Measurements from ENCODE around the gene CFAP90.

Gene CFAP90, protein sequence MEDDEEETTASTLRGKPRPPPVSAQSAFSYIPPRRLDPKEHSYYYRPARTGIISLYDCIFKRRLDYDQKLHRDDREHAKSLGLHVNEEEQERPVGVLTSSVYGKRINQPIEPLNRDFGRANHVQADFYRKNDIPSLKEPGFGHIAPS

DNA sequence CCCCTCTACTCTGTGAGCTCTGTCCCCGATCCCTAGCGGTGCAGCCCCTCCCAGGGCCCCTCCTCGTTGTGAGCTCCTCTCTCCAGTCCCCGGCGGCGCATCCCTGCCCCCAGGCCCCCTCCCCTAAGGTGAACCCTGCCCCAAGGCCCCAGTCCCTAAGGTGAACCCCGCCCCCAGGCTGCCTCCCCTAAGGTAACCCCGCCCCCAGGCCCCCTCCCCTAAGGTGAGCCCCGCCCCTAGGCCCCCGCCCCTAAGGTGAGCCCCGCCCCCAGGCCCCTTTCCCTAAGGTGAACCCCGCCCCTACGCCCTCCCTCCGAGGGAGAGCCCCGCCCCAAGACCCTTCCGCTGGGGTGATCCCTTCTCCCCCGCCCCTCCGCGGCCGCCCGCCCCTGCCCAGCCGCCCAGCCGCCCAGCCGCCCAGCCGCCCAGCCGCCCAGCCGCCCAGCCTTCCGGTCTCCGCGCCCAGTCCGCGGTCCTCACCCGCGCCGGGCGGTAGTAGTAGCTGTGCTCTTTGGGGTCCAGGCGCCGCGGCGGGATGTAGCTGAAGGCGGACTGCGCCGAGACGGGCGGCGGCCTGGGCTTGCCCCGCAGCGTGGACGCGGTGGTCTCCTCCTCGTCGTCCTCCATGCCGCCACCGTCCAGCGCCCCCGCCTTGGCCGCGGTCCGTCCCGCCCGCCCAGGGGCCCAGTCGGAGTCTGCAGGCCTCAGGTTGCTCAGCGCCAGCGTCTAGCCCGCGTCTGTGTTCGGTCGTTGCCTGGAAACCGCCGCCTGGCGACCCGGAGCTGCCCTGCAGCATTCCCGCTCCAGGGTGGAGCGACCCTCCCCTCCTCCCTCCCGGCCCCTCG is at the start of gene CFAP90:
Gene CFAP90, minus strand, starts transcription at position 739 of the 845 bp plus-strand sequence. Its CDS starts 112 bp downstream, at position 627.
- DNase-seq, result no peak

DNA sequence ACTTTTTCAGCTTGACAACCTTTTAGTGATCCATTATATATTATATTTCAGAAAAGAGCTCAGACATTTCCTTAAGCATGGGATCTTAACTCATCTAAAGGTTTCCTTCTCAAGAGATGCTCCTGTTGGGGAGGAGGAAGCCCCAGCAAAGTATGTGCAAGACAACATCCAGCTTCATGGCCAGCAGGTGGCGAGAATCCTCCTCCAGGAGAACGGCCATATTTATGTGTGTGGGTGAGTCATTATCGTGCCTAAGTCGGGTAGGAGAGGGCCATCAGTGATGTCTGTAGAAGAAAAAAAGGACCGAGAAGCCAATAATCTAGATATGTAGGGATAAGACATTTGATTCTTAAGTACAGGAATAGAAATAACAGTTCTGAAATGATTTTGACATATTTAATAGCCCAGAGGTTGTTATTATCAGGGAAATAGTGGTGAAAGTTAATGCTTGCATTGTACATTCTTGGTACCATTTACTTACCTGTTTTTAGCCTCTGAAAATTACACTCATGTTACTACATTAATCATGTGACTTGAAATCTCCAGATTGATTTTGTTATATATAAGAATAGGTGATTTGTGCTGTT is 46.2 kb upstream of the CFAP90 start:
- peak; percentile 63 for DNase-seq

DNA sequence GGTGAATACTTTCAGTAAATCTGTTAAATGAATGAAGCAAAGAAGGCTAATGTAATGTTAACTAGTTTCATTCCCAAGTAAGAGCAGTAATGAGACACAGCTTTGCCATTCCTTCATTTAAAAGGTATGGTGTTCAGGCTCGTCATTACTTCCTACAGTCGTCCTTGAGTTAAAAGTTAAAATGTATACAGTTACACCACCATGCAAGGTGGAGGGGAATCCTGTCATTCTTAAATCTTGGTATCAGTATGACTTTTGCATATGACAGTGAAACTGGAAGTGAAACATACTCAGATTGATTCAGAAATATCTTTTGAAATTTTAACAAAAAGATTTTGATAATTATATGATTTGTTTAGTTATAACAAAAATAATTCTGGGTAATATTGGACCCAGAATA is 43.9 kb upstream of the CFAP90 start:
- peak; percentile 51 for DNase-seq

DNA sequence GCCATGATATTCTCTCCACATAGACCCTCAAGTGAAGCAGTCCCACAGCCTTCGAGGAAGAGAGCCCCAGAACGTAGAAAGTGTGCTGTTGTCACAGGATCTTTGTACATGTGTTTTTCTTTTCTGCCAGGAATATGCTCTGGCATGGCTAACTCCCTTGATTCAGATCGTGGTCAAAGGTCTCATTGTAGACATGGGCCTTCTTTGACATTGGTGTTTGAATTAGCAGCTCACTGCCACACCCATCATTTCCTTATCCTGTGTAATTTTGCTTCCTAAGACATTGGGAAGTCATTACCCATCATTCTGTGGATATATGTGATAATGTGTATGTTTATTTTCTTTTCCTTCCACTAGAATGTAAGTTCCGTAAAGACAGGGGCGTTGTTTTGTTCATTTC is 43.5 kb upstream of the CFAP90 start:
- DNase-seq, result no peak

DNA sequence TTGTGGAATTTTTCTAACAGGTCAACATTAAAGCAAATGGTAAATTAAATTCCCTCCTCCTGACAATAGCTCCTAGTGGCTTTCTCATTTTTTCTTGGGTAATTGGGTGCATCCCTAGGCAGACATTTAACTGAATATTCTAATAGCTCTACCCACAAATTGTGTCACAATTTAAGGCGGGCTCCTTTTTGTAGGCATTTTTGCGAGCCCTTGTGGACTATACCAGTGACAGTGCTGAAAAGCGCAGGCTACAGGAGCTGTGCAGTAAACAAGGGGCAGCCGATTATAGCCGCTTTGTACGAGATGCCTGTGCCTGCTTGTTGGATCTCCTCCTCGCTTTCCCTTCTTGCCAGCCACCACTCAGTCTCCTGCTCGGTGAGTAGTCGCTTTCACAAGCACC is 38.0 kb upstream of the CFAP90 start:
- DNase-seq, result no peak

DNA sequence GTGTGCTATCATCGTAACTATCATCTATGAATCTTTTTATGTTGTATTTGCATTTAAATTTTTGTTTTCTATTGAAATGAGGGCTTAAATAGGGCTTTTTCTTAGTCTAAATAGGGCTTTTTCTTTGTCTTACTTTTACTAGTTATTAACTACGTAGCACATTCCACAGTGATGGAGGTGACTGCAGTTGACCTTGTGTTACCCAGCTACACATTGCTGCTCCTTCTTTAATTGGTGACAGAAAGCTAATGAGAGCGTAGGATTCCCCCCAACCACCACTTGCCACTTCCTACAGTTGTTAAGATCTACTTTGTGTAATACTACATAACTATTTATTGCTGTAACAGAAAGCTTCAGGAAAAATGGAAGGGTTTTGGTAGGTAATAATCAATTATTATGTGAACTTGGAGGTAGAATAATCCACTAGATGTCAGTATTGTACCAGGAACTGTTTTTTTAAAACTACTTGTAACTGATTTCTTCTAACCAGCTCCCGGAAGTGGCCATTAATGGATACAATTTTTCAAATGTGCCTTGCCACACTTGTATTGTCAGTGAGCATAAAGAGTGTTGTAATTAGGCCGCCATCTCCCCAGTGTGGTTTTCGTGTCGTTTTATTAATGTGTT is 36.0 kb upstream of the CFAP90 start:
- DNase-seq, result peak; percentile 28

DNA sequence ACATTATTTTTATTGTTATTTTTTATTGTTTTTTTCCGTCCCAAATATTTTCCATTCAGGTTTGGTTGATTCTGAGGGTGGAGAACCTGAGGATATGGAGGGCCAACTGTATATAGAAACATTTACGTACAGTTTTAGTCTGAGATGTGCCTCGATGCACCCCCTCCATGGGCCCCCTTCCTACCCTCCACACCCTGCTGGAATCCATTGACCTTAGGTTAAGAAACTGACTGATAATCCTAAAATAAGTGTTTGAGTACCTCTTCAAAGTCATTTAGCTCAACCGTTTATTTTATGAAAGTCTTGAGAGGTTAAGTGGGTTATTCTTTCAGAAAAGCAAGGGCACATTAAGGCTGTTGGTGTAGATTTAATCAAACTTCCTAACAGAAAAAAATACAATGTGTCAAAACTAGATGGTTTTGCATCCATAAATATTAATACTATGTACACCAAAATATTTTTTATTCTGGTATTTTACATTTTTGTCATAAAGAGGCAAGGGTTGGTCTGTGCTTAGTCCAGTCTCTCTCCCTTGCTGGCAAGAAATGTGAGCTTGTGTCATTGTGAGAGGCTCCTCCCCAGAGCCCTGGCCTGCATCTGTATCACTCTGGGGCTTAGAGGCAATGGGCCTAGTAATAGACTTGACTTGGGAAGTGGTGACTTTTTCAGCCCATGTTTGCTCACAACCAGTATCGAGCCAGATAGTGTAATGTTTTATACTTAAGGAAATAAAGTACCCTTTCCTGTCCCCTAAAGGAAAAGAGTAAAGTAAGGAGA is 33.7 kb upstream of the CFAP90 start:
- DNase-seq, result no peak

DNA sequence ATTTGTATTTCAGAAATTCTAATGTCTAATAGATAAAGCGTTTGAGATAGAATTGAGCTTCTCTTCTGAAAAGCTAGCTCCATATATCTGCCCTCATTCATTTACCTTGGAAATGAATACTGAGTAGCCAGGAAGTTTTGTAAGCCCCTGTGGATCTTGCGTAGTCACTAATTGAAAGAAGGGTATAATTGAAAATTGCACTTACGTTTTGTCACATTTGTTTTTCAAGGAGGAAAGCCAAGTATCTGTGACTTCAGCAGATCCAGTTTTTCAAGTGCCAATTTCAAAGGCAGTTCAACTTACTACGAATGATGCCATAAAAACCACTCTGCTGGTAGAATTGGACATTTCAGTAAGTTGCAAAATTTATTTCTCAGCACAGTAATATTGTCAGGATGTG is 32.0 kb upstream of the CFAP90 start:
- DNase-seq, result no peak

DNA sequence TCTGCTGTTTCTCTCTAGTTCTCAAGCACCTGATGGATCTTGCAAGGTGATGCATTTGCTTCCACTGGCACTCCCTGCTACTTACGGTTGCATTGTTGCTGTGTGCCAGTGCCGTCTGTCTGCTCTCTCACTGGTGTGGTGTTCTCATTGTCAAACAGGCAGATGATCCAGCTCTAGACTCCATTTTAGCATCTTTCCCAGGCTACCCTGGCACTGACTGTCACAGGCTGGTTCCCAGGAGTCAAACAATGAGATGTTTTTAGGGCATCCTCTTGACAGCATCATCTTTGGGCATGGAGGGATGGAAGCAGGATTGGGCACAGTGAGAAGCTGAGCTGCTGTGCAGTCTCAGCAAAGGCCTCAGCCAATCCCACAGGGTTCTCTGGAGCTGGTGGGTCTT is 30.9 kb upstream of the CFAP90 start:
- no peak for DNase-seq

DNA sequence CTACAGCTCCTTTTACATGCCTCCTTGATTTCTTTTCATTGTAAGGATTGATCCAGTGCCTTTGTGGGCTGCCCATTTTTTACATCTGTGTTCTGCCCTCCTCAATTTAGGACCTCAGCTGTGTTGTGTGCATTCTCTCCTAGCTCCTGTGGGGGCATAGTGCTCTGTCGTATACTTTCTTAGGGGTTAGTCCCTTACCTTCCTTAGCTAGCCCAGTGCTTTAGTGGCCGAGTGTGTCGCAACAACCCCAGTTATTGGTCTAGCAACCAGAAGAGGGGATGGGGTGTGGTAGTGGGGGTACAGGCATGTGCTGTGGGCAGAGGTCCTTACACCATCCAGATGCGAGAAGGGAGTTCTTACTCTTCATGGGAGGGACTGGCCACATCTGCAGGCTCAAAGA is 30.2 kb upstream of the CFAP90 start:
- no peak for DNase-seq

DNA sequence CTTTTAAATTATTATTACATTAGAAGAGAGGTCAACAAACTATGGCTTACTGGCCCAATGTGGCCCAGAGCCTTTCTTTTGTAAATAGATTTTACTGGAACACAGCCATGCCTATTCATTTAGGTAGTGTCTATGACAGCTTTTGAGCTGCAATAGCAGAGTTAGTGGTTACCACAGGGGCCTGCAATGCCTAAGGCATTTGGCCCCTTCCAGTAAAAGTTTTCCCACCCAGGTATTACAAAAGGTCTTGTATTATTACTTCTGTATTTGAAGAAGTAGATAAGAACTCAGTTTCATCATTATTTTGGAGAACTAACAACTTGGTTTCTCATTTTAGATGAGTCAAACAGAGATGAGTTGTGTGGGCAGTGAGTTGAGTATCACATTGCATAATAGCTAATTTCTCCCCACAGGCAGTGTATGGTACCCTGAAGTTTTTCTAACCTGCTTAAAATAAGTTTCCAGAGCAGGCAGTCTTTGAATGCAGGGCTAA is 27.5 kb upstream of the CFAP90 start:
- peak; percentile 80 for DNase-seq

DNA sequence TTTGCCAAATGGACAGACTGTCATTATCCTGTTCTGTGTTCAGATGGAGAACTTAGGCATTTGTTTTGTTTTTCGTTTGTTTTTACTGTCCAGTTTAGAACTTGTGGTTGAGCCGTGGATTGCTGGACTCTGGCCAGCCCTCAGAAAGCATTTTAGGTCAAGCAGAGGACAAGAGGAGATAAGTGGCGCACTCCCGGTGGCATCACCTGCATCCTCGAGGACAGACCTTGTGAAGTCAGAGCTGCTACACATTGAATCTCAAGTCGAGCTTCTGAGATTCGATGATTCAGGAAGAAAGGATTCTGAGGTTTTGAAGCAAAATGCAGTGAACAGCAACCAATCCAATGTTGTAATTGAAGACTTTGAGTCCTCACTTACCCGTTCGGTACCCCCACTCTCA is 26.9 kb upstream of the CFAP90 start:
- DNase-seq, result no peak

DNA sequence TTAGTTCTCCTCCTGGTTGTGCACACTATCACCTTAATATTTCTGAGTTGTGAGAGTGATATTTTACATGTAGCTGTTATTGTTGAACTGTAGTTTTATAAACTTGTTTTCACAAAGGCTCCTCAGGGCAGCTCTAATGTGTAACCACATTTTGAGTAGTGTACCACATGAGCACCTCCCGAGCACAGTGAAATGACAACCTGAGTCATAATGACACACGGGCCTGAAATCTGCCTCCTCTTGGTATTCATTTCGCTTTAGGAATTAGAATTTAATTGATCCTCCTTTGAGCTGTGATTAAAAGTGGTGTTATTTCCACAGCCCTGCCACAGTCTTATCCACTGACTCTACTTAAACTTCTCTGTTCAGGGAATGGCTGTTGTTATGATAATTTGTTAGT is 25.9 kb upstream of the CFAP90 start:
- DNase-seq, result peak; percentile 79

DNA sequence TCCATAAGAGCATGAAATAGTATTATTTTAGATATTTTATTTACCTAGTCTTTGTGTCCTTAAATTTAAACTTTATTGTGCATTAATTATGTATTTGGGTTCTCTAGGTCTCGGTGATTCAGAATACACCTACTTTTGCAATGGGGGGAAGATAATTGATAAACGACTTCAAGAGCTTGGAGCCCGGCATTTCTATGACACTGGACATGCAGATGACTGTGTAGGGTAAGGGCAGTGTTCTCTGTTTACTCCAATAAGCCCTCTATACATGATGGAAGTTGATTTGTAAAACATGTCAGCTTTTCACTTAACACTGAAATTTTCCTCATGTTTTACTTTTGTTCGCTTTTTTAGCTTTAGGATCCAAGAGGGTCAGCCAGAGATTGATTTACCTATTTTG is 24.2 kb upstream of the CFAP90 start:
- no peak for DNase-seq

DNA sequence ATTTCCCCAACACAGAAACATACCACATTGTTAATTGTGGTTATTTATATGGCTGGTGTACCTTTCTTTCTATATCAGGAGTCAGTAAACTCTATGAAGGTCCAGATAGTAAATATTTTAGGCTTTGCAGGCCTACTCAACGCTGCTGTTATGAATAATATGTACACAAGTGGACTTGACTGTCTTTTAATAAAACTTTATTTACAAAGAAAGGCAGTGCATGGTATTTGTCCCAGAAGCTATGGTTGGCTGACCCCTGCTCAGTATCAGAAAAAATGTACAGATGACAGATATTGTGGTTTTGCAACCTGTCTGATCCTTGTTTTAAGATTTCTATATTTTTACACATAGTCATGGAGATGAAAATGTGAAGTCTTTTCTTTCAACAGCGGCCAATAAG is 23.7 kb upstream of the CFAP90 start:
- no peak for DNase-seq

DNA sequence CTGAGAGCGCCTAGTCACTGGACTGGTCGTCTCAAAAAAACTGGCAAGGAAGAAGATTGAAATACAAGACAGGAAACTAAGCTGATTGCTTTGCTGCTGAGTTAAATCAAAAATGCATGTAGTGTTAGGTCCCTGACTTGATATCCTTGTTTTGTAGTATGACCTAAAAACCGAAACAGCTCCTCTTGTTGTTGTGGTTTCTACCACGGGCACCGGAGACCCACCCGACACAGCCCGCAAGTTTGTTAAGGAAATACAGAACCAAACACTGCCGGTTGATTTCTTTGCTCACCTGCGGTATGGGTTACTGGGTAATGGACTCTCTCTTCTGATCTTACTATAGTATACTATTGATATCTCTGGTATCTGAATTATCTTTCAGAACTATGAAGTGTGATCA is 22.3 kb upstream of the CFAP90 start:
- DNase-seq, result peak; percentile 86

DNA sequence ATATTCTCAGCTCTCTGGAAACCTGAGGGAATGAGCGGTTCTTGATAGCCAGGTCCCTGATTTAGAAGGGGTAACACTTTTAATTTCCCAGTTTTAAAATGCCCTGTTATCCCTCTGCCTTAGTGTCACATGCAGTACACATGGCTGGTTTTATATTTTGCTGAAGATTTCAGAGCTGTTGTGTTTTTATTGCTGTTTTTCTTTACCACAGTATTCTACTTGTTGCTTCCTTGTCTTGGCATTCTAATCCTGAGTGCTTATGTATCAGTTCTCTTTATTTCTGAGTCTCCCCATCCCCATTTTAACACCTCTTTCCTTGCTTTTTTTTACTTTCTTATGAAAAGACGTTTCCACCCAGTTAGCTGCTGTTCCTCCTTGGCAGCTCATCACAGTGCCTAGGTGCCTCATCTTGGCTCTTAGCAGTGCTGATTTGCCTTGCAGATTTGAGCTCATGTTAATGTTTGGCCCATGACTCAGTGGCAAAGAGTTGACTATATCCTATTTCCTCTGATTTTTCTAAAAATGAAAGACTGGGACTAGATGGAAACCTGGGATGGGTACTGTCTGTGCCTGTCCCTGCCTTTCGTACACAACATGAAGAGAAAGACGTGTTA is 21.7 kb upstream of the CFAP90 start:
- DNase-seq, result peak; percentile 8

DNA sequence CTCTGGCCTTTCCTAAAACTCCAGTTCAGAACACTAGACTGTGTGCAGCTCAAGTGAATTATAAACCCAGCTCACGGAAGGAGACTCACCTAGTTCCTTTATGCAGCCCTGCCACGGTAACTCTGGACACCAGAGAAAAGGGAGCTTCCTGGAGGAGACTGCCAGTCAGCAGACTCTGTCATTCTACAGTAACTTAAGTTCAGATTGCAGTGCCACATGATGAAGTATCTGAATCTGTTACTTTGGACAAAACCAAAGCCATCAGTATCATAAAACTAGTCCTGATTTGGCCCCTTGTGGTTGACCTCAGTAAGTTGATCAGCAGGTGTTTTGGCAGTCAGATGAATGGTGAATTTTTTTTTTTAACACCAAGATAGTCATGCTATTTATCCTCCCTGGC is 20.7 kb upstream of the CFAP90 start:
- peak; percentile 50 for DNase-seq

DNA sequence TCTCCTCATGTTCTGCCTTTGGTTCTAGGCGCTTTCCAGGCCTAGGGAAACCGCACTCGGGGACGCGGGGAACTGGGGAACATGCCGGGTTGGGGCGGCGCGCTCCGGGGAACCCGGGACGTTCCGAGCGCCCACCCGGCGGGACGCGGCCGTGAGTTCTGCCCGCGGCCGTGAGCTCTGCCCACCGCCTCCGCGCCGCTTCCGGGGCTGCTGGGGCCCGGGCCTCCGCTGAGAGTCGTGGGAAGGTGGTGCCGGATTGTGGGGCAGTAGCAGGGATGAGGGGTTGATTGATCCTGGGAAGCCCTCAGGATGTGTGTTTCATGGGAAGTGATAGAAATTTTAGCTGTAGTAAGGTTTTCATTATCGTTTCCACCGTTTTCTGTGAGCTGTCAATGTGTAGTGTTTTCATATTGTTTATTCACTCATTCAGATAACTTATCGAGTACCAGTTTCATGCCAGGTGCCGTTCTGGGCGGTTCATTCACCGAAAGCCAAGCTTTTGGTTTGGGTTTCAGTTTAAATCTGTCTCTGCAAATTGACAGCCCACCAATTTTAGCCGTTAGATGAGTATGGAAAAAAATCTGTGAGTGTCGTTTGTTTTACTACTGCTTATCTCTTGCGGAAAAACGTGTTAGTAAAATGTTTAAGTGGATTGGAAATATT is 18.7 kb upstream of the CFAP90 start:
- peak; percentile 45 for DNase-seq

DNA sequence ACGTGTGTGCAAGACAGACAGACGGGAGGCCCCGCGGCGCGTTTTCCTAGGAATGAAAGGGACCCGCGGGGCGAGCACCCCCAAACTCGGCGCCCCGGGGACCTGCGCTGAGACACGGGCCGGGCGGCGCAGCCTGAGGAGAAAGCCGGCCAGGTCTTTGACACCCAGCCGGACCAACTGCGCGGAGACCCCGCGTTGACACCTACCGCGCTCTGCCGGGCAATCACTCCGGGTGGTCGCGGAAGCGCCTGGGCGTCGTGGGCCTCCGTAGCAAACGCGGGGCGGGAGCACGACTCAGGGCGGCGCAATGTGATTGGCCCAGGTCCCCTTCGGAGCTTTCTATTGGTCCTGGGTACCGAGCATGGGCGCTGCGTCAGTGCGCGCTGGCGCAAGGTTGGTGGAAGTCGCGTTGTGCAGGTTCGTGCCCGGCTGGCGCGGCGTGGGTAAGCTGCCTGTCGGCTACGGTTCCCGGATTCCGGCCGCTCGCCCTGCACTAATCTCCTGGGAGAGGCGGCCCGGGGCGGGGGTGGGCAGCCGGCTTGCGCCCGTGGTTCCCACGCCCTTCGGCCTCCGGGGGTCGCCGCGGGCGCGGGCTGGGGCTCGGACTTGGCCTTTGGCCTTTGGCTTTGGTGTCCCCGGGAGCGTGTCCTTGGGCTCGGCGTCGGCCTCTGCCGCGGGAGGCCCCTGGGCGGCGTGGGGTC is 18.0 kb upstream of the CFAP90 start, which contains the start of the genes FASTKD3 and MTRR:
Gene FASTKD3, minus strand, starts transcription at position 259 of the 701 bp plus-strand sequence. CDS start 948 bp downstream, outside the sequence.
Gene MTRR, plus strand, starts transcription at position 376 of the 701 bp plus-strand sequence. CDS start 1,647 bp downstream, outside the sequence.
- DNase-seq, result peak; percentile 94

DNA sequence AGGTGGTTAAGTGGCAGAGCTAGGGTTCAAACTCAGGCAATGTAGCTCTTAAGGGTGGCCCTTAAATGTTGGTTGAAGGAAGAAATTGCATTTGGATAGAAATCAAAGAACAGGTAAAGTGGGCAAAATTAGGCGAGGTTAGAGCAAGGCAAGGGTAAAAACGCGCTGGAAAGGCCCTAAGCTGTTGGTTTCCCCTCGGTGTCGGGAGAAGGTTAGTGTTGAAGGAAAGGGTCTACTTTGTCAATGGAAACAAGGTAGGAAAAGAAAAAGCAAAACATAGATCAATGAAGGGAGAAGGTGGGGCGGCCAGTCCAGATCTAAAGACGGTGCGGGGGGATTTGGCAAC is 17.5 kb upstream of the CFAP90 start:
- DNase-seq, result no peak
